GM12874 (cell line): Measurements from ENCODE around the gene C4orf50.

Experiments
- CTCF ChIP-seq: IDR thresholded peaks from 2 replicates; pipeline ENCODE4 v1.5.1; 2011; ENCODE audit warnings: low read depth, mild to moderate bottlenecking, control low read depth, low read length, moderate library complexity; ENCODE audit not compliant: insufficient read depth

C4orf50 gene

DNA sequence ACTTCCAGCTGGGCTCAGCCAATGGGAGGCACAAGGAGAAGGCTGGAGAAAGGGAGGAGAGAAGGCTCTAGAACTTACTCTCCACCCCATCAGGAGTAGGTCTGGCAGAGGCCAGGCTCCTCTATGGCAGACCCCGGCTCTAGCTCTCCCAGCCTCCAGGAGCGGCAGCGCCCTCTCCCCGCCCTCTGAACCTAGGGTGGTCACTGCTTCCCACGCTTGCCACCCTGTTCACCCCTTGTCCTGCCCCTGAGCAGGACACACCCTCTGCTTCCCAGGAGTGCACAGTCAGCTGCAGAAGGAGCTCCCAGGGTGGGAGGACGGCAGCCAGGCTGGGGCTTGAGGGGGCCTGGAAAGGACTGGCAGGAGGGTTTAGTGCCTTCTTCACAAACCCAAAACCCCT is 72.3 kb downstream of the C4orf50 start:
- no peak for TF ChIP-seq CTCF

GRCh38 chr4:5945171-5945570 is 73.1 kb downstream of the C4orf50 start:
- no peak for TF ChIP-seq CTCF

- TF ChIP-seq CTCF: no peak
Measured at GRCh38 chr4:5943561-5943960, 74.7 kb downstream of the C4orf50 start.

DNA sequence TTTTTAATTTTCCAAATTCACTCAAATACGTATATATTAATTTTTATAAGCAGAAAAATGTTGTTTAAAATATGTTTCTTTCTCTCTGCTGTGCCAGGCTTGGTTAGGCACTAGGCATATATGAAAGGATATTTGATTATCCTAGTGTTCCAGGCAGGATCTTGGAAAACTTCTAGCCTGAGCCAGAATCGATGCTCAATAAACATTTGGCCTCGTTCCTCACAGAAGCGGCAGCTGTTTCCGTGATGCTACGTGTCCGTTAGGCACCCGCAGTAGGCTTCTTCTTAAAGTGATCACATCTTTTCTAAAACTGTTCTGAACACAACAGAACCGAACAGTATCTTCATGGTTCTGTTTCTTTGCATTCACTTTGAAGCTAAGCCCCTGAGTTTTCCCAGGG is 75.3 kb downstream of the C4orf50 start:
- TF ChIP-seq CTCF: no peak

GRCh38 chr4:5941601-5942000 is 76.6 kb downstream of the C4orf50 start:
- no peak for TF ChIP-seq CTCF

GRCh38 chr4:5940470-5941203 is 77.6 kb downstream of the C4orf50 start:
- TF ChIP-seq CTCF: no peak

DNA sequence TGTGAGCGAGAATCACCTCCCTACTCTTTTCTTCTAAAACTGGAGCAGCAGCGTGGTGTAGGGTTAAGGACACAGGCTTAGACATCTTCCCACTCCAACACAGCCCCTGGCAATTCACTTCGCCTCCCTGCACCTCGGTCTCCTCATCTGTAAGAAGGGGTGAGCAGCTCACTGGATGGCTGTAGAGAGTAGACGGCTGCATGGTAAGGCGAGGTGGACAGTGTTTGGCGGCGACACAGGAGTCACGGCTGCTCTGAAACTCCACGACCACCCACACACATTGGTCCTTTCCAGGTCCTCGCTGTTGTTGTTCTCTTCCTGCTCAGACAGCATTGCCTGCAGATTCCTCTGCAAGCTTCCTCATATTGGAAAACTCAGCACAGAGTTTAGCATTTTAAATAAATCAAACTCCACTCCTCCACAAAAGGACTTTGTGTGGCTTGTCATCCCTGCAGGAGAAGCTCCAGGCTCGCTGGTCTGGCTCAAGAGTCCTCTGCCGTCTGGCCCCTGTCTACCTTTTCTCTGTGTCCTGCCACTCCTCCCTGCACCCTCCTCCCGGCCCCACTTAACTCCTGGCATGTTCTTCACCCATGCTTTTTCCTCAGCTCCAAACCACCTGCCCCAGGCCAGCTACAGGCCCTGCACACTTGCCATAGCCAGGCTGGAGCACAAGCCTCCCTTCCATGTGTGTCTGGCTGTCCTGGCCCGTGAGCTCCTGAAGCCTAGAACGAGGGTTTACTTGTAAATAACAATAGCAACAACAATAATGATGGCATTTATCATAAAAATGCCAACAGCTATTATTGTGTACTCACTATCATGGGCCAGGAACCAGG is 84.0 kb downstream of the C4orf50 start:
- TF ChIP-seq CTCF: no peak
